ENCODE results near the gene NGB. TPM values are rescaled to one million over a fixed set of nuclear protein-coding genes. Genes with fewer than 3 reads are reported as not detected.
A peak's percentile ranks its signal among the peaks of the same experiment; 100 is the strongest.

The NGB gene
- total RNA-seq, 1 experiment from 2014 or later = not detected

DNA sequence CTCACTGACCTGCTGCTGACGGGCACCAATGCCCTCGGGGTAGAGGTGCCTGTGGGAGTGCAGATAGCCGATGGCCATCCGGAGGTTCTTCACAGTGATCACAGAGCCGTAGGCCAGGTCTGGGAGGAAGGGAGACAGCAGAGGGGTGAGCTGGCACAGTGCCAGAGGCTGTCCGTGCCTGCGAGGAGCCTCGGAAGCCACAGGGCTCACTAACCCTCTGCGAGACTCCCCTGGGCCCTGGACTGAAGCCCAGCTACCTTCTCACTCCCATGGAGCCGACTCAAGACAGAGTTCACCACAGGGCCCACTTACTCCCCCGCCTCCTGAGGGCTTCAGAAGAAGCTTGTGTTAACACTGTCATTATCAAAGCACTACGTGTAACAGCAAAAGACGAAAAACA, 25.1 kb upstream of the NGB start:
- H3K27ac ChIP-seq (ENCODE audit: low read depth, low read length) = no peak overlapping the region
- DNase-seq (ENCODE audit: low read depth, low spot score) = no peak
- no TSS peak for BruUV-seq (replicated peaks)
- intact Hi-C loops (cut with micrococcal nuclease) = no loop called here
- H3K36me3 ChIP-seq (ENCODE audit: control insufficient read depth in 1 of 2, insufficient read depth in 2 of 2, low read length in 2 of 2) = peaks cover 2 to 13% of the 10 kb centered on the region in 2 experiments; a peak in 1 of 4 replicates
- no peaks in the 10 kb centered on the region for H3K4me1 ChIP-seq (ENCODE audit: control insufficient read depth in 1 of 2, insufficient read depth in 2 of 2, low read length in 2 of 2)
- H3K9ac ChIP-seq (ENCODE audit: low read length) = no peak overlapping the region
- TF ChIP-seq, protein P1, sequence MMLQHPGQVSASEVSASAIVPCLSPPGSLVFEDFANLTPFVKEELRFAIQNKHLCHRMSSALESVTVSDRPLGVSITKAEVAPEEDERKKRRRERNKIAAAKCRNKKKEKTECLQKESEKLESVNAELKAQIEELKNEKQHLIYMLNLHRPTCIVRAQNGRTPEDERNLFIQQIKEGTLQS (IDR thresholded peaks at IDR 0.05) = no peak
- TF ChIP-seq POLR2AphosphoS5 (IDR thresholded peaks at IDR 0.05; ENCODE audit: low read depth, low read length) = no peak
- TF ChIP-seq EZH2phosphoT487 (IDR thresholded peaks at IDR 0.05; ENCODE audit: borderline replicate concordance) = no peak
- no peak for TF ChIP-seq YY1 (IDR thresholded peaks at IDR 0.05; ENCODE audit: extremely low read depth, insufficient replicate concordance, low read depth, low read length)
- TF ChIP-seq, protein P2, sequence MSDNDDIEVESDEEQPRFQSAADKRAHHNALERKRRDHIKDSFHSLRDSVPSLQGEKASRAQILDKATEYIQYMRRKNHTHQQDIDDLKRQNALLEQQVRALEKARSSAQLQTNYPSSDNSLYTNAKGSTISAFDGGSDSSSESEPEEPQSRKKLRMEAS (IDR thresholded peaks at IDR 0.05) = no peak
- no peak for TF ChIP-seq FOSL1 (IDR thresholded peaks at IDR 0.05; ENCODE audit: low read depth)
- no peak for TF ChIP-seq ZNF274 (IDR thresholded peaks at IDR 0.05; ENCODE audit: low read depth, low read length)
- H3K4me3 ChIP-seq (replicated peaks in 1 of 2; ENCODE audit: low read depth in 1 of 2, low read length in 2 of 2) = no peak overlapping the region
- no peak for ATAC-seq
- no peaks in the 10 kb centered on the region for H3K9me3 ChIP-seq (ENCODE audit: control insufficient read depth in 1 of 2, insufficient read depth in 1 of 2, low read depth in 1 of 2, low read length in 2 of 2)
- H3K4me2 ChIP-seq (ENCODE audit: low read length) = no peak overlapping the region
- ChIA-PET RAD21 (ENCODE audit: low non-redundant PET in 1 of 2, low total read pairs in 2 of 2, uncharacterized antibody in 2 of 2, unreplicated experiment in 2 of 2) (no interaction called here), POLR2A (no interaction called here), CTCF (no interaction called here)
- H3K79me2 ChIP-seq (ENCODE audit: insufficient read depth, low read length) = no peaks in the 10 kb centered on the region
- H2AFZ ChIP-seq (ENCODE audit: low read depth, low read length, poor library complexity, severe bottlenecking) = no peak overlapping the region
- H3K9me2 ChIP-seq (ENCODE audit: insufficient read depth) = no peaks in the 10 kb centered on the region
- no peaks in the 10 kb centered on the region for H4K20me1 ChIP-seq (ENCODE audit: insufficient read depth)
- H3K27me3 ChIP-seq (ENCODE audit: insufficient read depth, low read length) = no peaks in the 10 kb centered on the region

DNA sequence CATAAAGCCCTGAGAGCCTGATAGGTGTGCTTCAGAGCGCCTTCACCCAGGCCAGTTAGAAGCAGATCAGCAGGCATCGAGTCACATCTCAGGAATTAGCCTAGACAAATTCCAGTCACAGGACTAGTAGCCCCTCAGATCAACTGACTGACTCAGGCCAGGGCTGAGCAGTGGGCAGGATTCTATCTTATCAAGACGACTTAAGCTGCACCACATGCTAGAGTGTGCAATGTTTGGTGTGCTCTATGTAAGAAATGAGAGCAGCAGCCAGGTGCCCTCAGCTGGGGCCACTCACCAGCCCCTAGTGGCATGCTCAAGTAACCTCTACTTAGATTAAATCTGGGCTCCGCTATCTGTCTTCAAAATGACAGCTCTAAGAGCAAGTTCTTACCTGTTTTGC, 19.7 kb upstream of the NGB start:
- no peak overlapping the region for H3K4me3 ChIP-seq (replicated peaks in 1 of 2; ENCODE audit: low read depth in 1 of 2, low read length in 2 of 2)
- TF ChIP-seq EGR1 (IDR thresholded peaks at IDR 0.05; ENCODE audit: low read depth) (no peak), CBX3 (IDR thresholded peaks at IDR 0.05; ENCODE audit: low read depth) (no peak)
- TF ChIP-seq, protein P3, sequence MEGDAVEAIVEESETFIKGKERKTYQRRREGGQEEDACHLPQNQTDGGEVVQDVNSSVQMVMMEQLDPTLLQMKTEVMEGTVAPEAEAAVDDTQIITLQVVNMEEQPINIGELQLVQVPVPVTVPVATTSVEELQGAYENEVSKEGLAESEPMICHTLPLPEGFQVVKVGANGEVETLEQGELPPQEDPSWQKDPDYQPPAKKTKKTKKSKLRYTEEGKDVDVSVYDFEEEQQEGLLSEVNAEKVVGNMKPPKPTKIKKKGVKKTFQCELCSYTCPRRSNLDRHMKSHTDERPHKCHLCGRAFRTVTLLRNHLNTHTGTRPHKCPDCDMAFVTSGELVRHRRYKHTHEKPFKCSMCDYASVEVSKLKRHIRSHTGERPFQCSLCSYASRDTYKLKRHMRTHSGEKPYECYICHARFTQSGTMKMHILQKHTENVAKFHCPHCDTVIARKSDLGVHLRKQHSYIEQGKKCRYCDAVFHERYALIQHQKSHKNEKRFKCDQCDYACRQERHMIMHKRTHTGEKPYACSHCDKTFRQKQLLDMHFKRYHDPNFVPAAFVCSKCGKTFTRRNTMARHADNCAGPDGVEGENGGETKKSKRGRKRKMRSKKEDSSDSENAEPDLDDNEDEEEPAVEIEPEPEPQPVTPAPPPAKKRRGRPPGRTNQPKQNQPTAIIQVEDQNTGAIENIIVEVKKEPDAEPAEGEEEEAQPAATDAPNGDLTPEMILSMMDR (IDR thresholded peaks at IDR 0.05 in 2 of 3, conservative IDR thresholded peaks at IDR 0.05 in 1 of 3; ENCODE audit: borderline replicate concordance in 1 of 3, insufficient read depth in 1 of 3, low read depth in 2 of 3, low read length in 2 of 3) = peak in 2 of 3 experiments; percentile 36 to 42; a peak in 3 of 6 replicates
- TF ChIP-seq, protein P4, sequence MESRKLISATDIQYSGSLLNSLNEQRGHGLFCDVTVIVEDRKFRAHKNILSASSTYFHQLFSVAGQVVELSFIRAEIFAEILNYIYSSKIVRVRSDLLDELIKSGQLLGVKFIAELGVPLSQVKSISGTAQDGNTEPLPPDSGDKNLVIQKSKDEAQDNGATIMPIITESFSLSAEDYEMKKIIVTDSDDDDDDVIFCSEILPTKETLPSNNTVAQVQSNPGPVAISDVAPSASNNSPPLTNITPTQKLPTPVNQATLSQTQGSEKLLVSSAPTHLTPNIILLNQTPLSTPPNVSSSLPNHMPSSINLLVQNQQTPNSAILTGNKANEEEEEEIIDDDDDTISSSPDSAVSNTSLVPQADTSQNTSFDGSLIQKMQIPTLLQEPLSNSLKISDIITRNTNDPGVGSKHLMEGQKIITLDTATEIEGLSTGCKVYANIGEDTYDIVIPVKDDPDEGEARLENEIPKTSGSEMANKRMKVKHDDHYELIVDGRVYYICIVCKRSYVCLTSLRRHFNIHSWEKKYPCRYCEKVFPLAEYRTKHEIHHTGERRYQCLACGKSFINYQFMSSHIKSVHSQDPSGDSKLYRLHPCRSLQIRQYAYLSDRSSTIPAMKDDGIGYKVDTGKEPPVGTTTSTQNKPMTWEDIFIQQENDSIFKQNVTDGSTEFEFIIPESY (IDR thresholded peaks at IDR 0.05; ENCODE audit: extremely low read depth, insufficient replicate concordance, low read length) = no peak
- H3K4me2 ChIP-seq (ENCODE audit: low read length) = no peak overlapping the region
- ATAC-seq (peak; percentile 71), DNase-seq (ENCODE audit: low read depth, low spot score) (no peak)
- intact Hi-C loops (cut with micrococcal nuclease) = no loop called here
- no peaks in the 10 kb centered on the region for H3K9me2 ChIP-seq (ENCODE audit: insufficient read depth)
- H2AFZ ChIP-seq (ENCODE audit: low read depth, low read length, poor library complexity, severe bottlenecking) = no peak overlapping the region
- H3K79me2 ChIP-seq (ENCODE audit: insufficient read depth, low read length) = no peaks in the 10 kb centered on the region
- no peaks in the 10 kb centered on the region for H3K27me3 ChIP-seq (ENCODE audit: insufficient read depth, low read length)
- peaks cover 4 to 10% of the 10 kb centered on the region in 2 experiments; a peak in 1 of 4 replicates for H3K36me3 ChIP-seq (ENCODE audit: control insufficient read depth in 1 of 2, insufficient read depth in 2 of 2, low read length in 2 of 2)
- ChIA-PET POLR2A (no interaction called here), RAD21 (ENCODE audit: low non-redundant PET in 1 of 2, low total read pairs in 2 of 2, uncharacterized antibody in 2 of 2, unreplicated experiment in 2 of 2) (no interaction called here), CTCF (interaction anchor here (1.0 to 1.5 kb wide), 3 partner anchors 8 to 139 kb away, joined by 3 to 4 read pairs (median 3); no protein-coding TSS in a partner anchor)
- no peaks in the 10 kb centered on the region for H3K9me3 ChIP-seq (ENCODE audit: control insufficient read depth in 1 of 2, insufficient read depth in 1 of 2, low read depth in 1 of 2, low read length in 2 of 2)
- H3K27ac ChIP-seq (ENCODE audit: low read depth, low read length) = no peak overlapping the region
- H3K9ac ChIP-seq (ENCODE audit: low read length) = no peak overlapping the region
- no peaks in the 10 kb centered on the region for H4K20me1 ChIP-seq (ENCODE audit: insufficient read depth)
- H3K4me1 ChIP-seq (ENCODE audit: control insufficient read depth in 1 of 2, insufficient read depth in 2 of 2, low read length in 2 of 2) = no peaks in the 10 kb centered on the region
- no TSS peak for BruUV-seq (replicated peaks)

Data from HCT116 (cell line).